HL-60 (cell line): ENCODE measurements around the gene MYEOV.

ENCODE experiments used
- DNase-seq, 2 experiments: peaks; one replicate each; pipeline ENCODE4 v3.0.0-alpha.2; 2010 to 2020; ENCODE audit warnings: low read depth in 1 of 2, low spot score in 1 of 2
- H3K27ac ChIP-seq: fragments of 250-450 bp; sonication (Bioruptor Pico); replicated peaks from 2 replicates; pipeline ENCODE4 v1.5.1; 2020; ENCODE audit warnings: mild to moderate bottlenecking, moderate library complexity
- H3K27me3 ChIP-seq: fragments of 250-450 bp; sonication (Bioruptor Pico); 2 replicates; pipeline ENCODE4 v1.5.1; 2021; ENCODE audit warnings: mild to moderate bottlenecking, moderate library complexity; ENCODE audit not compliant: insufficient read depth, poor library complexity, severe bottlenecking
- H3K4me3 ChIP-seq: replicated peaks from 2 replicates; pipeline ENCODE4 v1.5.1; 2011; ENCODE audit warnings: mild to moderate bottlenecking, control low read depth, low read length; ENCODE audit not compliant: insufficient read depth
- CTCF ChIP-seq: IDR thresholded peaks from one replicate; pipeline ENCODE4 v1.5.1; 2011; ENCODE audit warnings: low read length, control low read depth, inconsistent platforms; ENCODE audit not compliant: insufficient read depth
- GABPA ChIP-seq: IDR thresholded peaks from 2 replicates; pipeline ENCODE4 v1.6.1; 2012; ENCODE audit warnings: low read depth
- POLR2AphosphoS5 ChIP-seq: IDR thresholded peaks from 2 replicates; pipeline ENCODE4 v1.6.1; 2012; ENCODE audit warnings: low read depth
- REST ChIP-seq: IDR thresholded peaks from 2 replicates; pipeline ENCODE4 v1.6.1; 2012; ENCODE audit warnings: low read depth; ENCODE audit not compliant: insufficient replicate concordance
- SPI1 ChIP-seq: IDR thresholded peaks from 2 replicates; pipeline ENCODE4 v1.6.1; 2012; ENCODE audit warnings: low read depth, mild to moderate bottlenecking, borderline replicate concordance

Gene MYEOV

GRCh38 chr11:69307871-69308431, 14.0 kb downstream of the MYEOV start:
- Histone ChIP-seq H3K4me3 (no peak overlapping the region), H3K27ac (no peak overlapping the region), H3K27me3 (no peaks in the 10 kb centered on the region)
- TF ChIP-seq GABPA, result no peak
- TF ChIP-seq POLR2AphosphoS5, result no peak
- TF ChIP-seq SPI1, result no peak
- no peak for TF ChIP-seq CTCF
- TF ChIP-seq REST, result no peak
- no peak for DNase-seq

GRCh38 chr11:69308491-69308911, 14.5 kb downstream of the MYEOV start:
- H3K27me3 ChIP-seq, result no peaks in the 10 kb centered on the region
- no peak for DNase-seq
- H3K4me3 ChIP-seq, result no peak overlapping the region
- TF ChIP-seq CTCF, result no peak
- TF ChIP-seq GABPA, result no peak
- TF ChIP-seq REST, result no peak
- no peak for TF ChIP-seq POLR2AphosphoS5
- TF ChIP-seq SPI1, result no peak
- H3K27ac ChIP-seq, result no peak overlapping the region

GRCh38 chr11:69308936-69309615, 15.1 kb downstream of the MYEOV start:
- Histone ChIP-seq H3K27me3 (no peaks in the 10 kb centered on the region), H3K4me3 (no peak overlapping the region), H3K27ac (no peak overlapping the region)
- DNase-seq, result no peak
- TF ChIP-seq POLR2AphosphoS5 (no peak), REST (no peak), GABPA (no peak), CTCF (no peak), SPI1 (no peak)
